H9 (cell line): Measurements from ENCODE around the gene EPB41L4B. TPM values are rescaled to one million over a fixed set of nuclear protein-coding genes. Genes with fewer than 3 reads are reported as not detected.
A peak's percentile ranks its signal among the peaks of the same experiment; 100 is the strongest.

ENCODE experiments used
- DNase-seq: peaks from one replicate; pipeline ENCODE4 v3.0.0-alpha.2; 2017
- H2AFZ ChIP-seq: one replicate; pipeline ENCODE4 v1.6.1; 2013; ENCODE audit warnings: mild to moderate bottlenecking, low read length, control low read depth, moderate library complexity
- H2AK5ac ChIP-seq: 2 replicates; pipeline ENCODE4 v1.6.1; 2013; ENCODE audit warnings: low read length, control low read depth, mixed read lengths; ENCODE audit not compliant: insufficient read length
- H2BK120ac ChIP-seq: one replicate; pipeline ENCODE4 v1.6.1; 2013; ENCODE audit warnings: low read depth, mild to moderate bottlenecking, low read length, control low read depth, inconsistent platforms; ENCODE audit not compliant: poor library complexity, severe bottlenecking
- H2BK12ac ChIP-seq: 2 replicates; pipeline ENCODE4 v1.6.1; 2013; ENCODE audit warnings: low read length, control low read depth, mixed read lengths, low read depth; ENCODE audit not compliant: insufficient read length
- H2BK15ac ChIP-seq: 2 replicates; pipeline ENCODE4 v1.6.1; 2013; ENCODE audit warnings: low read depth, low read length, control low read depth
- H2BK20ac ChIP-seq: one replicate; pipeline ENCODE4 v1.6.1; 2013; ENCODE audit warnings: low read depth, mild to moderate bottlenecking, low read length, control low read depth, inconsistent platforms; ENCODE audit not compliant: poor library complexity, severe bottlenecking
- H2BK5ac ChIP-seq: 2 replicates; pipeline ENCODE4 v1.6.1; 2013; ENCODE audit warnings: low read length, control low read depth, mixed read lengths; ENCODE audit not compliant: insufficient read length
- H3K14ac ChIP-seq: 2 replicates; pipeline ENCODE4 v1.6.1; 2013; ENCODE audit warnings: low read length, control low read depth; ENCODE audit not compliant: insufficient read depth
- H3K18ac ChIP-seq: 2 replicates; pipeline ENCODE4 v1.6.1; 2013; ENCODE audit warnings: low read depth, mild to moderate bottlenecking, mixed read lengths, low read length, control low read depth; ENCODE audit not compliant: insufficient read length
- H3K23ac ChIP-seq: 2 replicates; pipeline ENCODE4 v1.6.1; 2013; ENCODE audit warnings: low read length, control low read depth, mixed read lengths, low read depth; ENCODE audit not compliant: insufficient read length
- H3K23me2 ChIP-seq: 2 replicates; pipeline ENCODE4 v1.6.1; 2013; ENCODE audit warnings: low read depth, mild to moderate bottlenecking, mixed read lengths, low read length, control low read depth; ENCODE audit not compliant: insufficient read length, poor library complexity, severe bottlenecking
- H3K27ac ChIP-seq: 2 replicates; pipeline ENCODE4 v1.5.1; 2013; ENCODE audit warnings: low read length, control low read depth, mixed read lengths, low read depth; ENCODE audit not compliant: insufficient read length
- H3K27me3 ChIP-seq: 2 replicates; pipeline ENCODE4 v1.6.1; 2013; ENCODE audit warnings: low read length, control low read depth, inconsistent platforms; ENCODE audit not compliant: insufficient read depth
- H3K4ac ChIP-seq: 2 replicates; pipeline ENCODE4 v1.6.1; 2013; ENCODE audit warnings: low read depth, mild to moderate bottlenecking, control low read depth, inconsistent platforms, low read length, moderate library complexity
- H3K4me1 ChIP-seq: 2 replicates; pipeline ENCODE4 v1.6.1; 2013; ENCODE audit warnings: low read length, control low read depth, inconsistent platforms; ENCODE audit not compliant: insufficient read depth
- H3K4me2 ChIP-seq: 2 replicates; pipeline ENCODE4 v1.6.1; 2013; ENCODE audit warnings: low read length, control low read depth, mixed read lengths; ENCODE audit not compliant: insufficient read length, insufficient read depth
- H3K56ac ChIP-seq: 2 replicates; pipeline ENCODE4 v1.6.1; 2013; ENCODE audit warnings: low read depth, mild to moderate bottlenecking, mixed read lengths, low read length, control low read depth; ENCODE audit not compliant: insufficient read length
- H3K79me1 ChIP-seq: 2 replicates; pipeline ENCODE4 v1.6.1; 2013; ENCODE audit warnings: low read depth, mild to moderate bottlenecking, moderate library complexity, low read length, control low read depth, inconsistent platforms; ENCODE audit not compliant: insufficient read depth, poor library complexity, severe bottlenecking
- H3K79me2 ChIP-seq: 2 replicates; pipeline ENCODE4 v1.6.1; 2013; ENCODE audit warnings: low read length, control low read depth, inconsistent platforms; ENCODE audit not compliant: insufficient read depth
- H3K9ac ChIP-seq: 2 replicates; pipeline ENCODE4 v1.6.1; 2013; ENCODE audit warnings: low read length, control low read depth, mixed read lengths; ENCODE audit not compliant: insufficient read length; ENCODE audit errors: extremely low read depth
- H3K9me3 ChIP-seq: one replicate; pipeline ENCODE4 v1.6.1; 2013; ENCODE audit warnings: low read depth, low read length, inconsistent platforms; ENCODE audit not compliant: control insufficient read depth
- H3T11ph ChIP-seq: one replicate; pipeline ENCODE4 v1.6.1; 2013; ENCODE audit warnings: mild to moderate bottlenecking, low read length, control low read depth, inconsistent platforms
- H4K20me1 ChIP-seq: one replicate; pipeline ENCODE4 v1.6.1; 2013; ENCODE audit not compliant: control insufficient read depth, insufficient read length, insufficient read depth
- H4K5ac ChIP-seq: 2 replicates; pipeline ENCODE4 v1.6.1; 2013; ENCODE audit warnings: low read depth, mild to moderate bottlenecking, mixed read lengths, low read length, control low read depth; ENCODE audit not compliant: insufficient read length
- H4K8ac ChIP-seq: replicated peaks from 2 replicates; pipeline ENCODE4 v1.6.1; 2013; ENCODE audit warnings: low read length, control low read depth, mixed read lengths, low read depth; ENCODE audit not compliant: insufficient read length
- H4K91ac ChIP-seq: 2 replicates; pipeline ENCODE4 v1.6.1; 2013; ENCODE audit warnings: low read depth, mild to moderate bottlenecking, moderate library complexity, mixed read lengths, low read length, control low read depth; ENCODE audit not compliant: insufficient read length
- H3K27ac Mint-ChIP-seq, 3 experiments: 2 replicates in 2 of 3; 3 replicates in 1 of 3; pipeline ENCODE4 v1.8.0; 2020 to 2021; ENCODE audit warnings: mixed read lengths in 3 of 3, mild to moderate bottlenecking in 1 of 3, moderate library complexity in 1 of 3
- H3K27me3 Mint-ChIP-seq: 2 replicates; pipeline ENCODE4 v1.8.0; 2021; ENCODE audit warnings: low read depth, mild to moderate bottlenecking, moderate library complexity, mixed read lengths
- H3K36me3 Mint-ChIP-seq, 3 experiments: 2 replicates in 2 of 3; 3 replicates in 1 of 3; pipeline ENCODE4 v1.8.0; 2020 to 2021; ENCODE audit warnings: low read depth in 3 of 3, mixed read lengths in 3 of 3; ENCODE audit not compliant: insufficient read depth in 1 of 3
- H3K4me1 Mint-ChIP-seq, 2 experiments: 2 replicates each; pipeline ENCODE4 v1.8.0; 2020; ENCODE audit warnings: mixed read lengths in 2 of 2
- H3K4me3 Mint-ChIP-seq, 2 experiments: 2 replicates in 1 of 2; 3 replicates in 1 of 2; pipeline ENCODE4 v1.8.0; 2020 to 2021; ENCODE audit warnings: mild to moderate bottlenecking in 2 of 2, mixed read lengths in 2 of 2, moderate library complexity in 1 of 2
- H3K9me3 Mint-ChIP-seq, 2 experiments: 2 replicates in 1 of 2; 3 replicates in 1 of 2; pipeline ENCODE4 v1.8.0; 2020; ENCODE audit warnings: mild to moderate bottlenecking in 2 of 2, mixed read lengths in 2 of 2, moderate library complexity in 1 of 2
- CTCF ChIP-seq: fragments of 200-600 bp; sonication (generic); conservative IDR thresholded peaks from 3 replicates; pipeline ENCODE4 v1.8.0; 2021; ENCODE audit warnings: antibody characterized with exemption, mild to moderate bottlenecking
- WGBS: extraction: QIAGEN DNeasy Blood & Tissue Kit; methylation state at CpG from one replicate; pipeline ENCODE4 v1.1.7; 2013; ENCODE audit warnings: missing lambda C conversion rate, low lambda C conversion rate, mixed read lengths; ENCODE audit not compliant: insufficient read length; ENCODE audit errors: extremely low coverage; 5-methylcytosine and 5-hydroxymethylcytosine counted together
- total RNA-seq: library from RNA; stranded (reverse); gene quantifications from 2 replicates; pipeline ENCODE4 v1.2.1, GENCODE V29; 2021

EPB41L4B gene
- total RNA-seq, 1 experiment from 2014 or later = 18.9 TPM

GRCh38 chr9:109295221-109296130 is 25.4 kb downstream of the EPB41L4B start:
- peaks cover 3 to 10% of the 10 kb centered on the region in 2 experiments; a peak in 3 of 4 replicates for H3K4me1 Mint-ChIP-seq
- H3K79me2 ChIP-seq = peaks cover 10% of the 10 kb centered on the region; the same call in 1 of the 2 replicates
- no peak overlapping the region for H3K27ac ChIP-seq
- no peak overlapping the region for H3K18ac ChIP-seq
- no peak overlapping the region for H3K9ac ChIP-seq
- no peak overlapping the region for H3K14ac ChIP-seq
- no peak overlapping the region for H4K8ac ChIP-seq
- H3K27ac Mint-ChIP-seq = peak overlapping the region in 1 of 3 experiments; percentile 18; a peak in 2 of 7 replicates
- H4K20me1 ChIP-seq = no peaks in the 10 kb centered on the region
- no peak overlapping the region for H2AFZ ChIP-seq
- no peak overlapping the region for H4K5ac ChIP-seq
- no peaks in the 10 kb centered on the region for H3K9me3 ChIP-seq
- peaks cover 3% of the 10 kb centered on the region for H3K79me1 ChIP-seq
- H3K4me3 Mint-ChIP-seq = no peak overlapping the region
- no peak overlapping the region for H4K91ac ChIP-seq
- H2BK20ac ChIP-seq = no peak overlapping the region
- no peak for TF ChIP-seq CTCF
- no peaks in the 10 kb centered on the region for H3K36me3 Mint-ChIP-seq
- no peak overlapping the region for H2BK120ac ChIP-seq
- H3K4me1 ChIP-seq = peaks cover 2% of the 10 kb centered on the region; the same call in 1 of the 2 replicates
- no peak overlapping the region for H2AK5ac ChIP-seq
- H3T11ph ChIP-seq = no peak overlapping the region
- no peaks in the 10 kb centered on the region for H3K27me3 Mint-ChIP-seq
- H3K23me2 ChIP-seq = no peaks in the 10 kb centered on the region
- no peaks in the 10 kb centered on the region for H3K27me3 ChIP-seq
- no peak overlapping the region for H2BK5ac ChIP-seq
- H3K56ac ChIP-seq = no peak overlapping the region
- H3K4me2 ChIP-seq = no peak overlapping the region
- no peaks in the 10 kb centered on the region for H3K9me3 Mint-ChIP-seq
- DNase-seq = no peak
- WGBS = no CpG with 5 or more reads among the region's 4 CpGs
- H2BK15ac ChIP-seq = no peak overlapping the region
- H3K23ac ChIP-seq = no peak overlapping the region
- H2BK12ac ChIP-seq = no peak overlapping the region
- H3K4ac ChIP-seq = no peak overlapping the region
